Subcutaneous adipose tissue (tissue), 4 donors: ENCODE measurements around the gene SRSF1. TPM values are rescaled to one million over a fixed set of nuclear protein-coding genes. Genes with fewer than 3 reads are reported as not detected.

Source experiments
- CTCF ChIP-seq: fragments of 450-650 bp; IDR thresholded peaks from one replicate; pipeline ENCODE4 v1.5.1; 2016; ENCODE audit warnings: low read depth, mild to moderate bottlenecking, control low read depth, antibody characterized with exemption, moderate library complexity
- total RNA-seq, 4 donors: library from RNA; depleted of rRNA; stranded (reverse); fragments of >200 nt; gene quantifications; one replicate each; pipeline ENCODE4 v1.1.0, GENCODE V29; 2016

SRSF1 gene
- total RNA-seq, 4 donors from 2014 or later = 115 to 271 (median 142) TPM

- TF ChIP-seq CTCF = no peak
Observed at GRCh38 chr17:58002154-58002948, 4.7 kb downstream of the SRSF1 start.

- TF ChIP-seq CTCF = no peak
Observed at GRCh38 chr17:58001461-58002124, 5.5 kb downstream of the SRSF1 start.

DNA sequence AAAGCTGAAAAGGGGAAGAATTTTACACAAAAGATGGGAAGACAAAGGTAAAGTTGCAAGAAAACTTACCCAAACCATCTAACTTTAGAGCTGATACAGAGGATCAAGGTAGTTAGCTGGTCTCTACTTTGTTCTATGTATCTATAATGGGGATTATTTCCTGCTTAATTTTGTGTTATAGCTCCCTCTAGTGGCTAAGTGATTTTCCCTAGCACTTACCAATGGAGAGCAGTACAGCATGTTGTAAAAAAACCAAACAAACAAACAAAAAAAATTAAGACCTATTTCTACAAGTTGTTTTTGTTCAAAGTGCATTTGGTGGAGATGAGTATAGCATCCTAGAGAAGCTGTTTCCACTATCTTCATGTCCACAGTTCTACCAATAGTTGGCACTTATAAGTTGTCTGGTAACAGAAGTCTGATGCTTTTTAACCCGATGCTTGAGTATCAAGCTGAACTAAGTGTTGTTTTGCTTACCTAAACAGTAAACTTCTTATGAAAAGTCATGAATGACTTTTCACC, 7.5 kb downstream of the SRSF1 start:
- TF ChIP-seq CTCF = no peak

DNA sequence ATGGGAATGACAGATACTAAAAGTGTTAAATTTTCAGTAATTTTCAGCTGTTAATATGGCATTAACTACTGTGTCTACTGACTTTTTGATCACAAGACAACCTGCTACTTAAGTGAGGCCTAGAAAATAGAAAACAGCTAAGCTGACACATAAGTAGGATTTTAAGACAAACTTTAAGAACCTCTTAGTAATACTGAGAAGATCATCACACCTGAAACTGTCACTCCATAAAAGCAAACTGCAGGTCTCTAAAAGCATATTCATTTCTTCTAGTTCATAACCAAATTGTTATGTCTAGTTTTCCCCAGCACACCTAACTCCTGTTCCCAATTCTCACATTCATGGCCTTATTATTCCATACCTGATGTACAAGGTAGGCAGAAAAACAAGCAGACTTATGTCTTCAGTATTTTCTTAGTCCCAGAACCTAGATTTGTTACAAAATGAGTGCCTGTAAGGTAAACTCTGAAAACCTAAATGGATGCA, 8.0 kb downstream of the SRSF1 start:
- no peak for TF ChIP-seq CTCF

DNA sequence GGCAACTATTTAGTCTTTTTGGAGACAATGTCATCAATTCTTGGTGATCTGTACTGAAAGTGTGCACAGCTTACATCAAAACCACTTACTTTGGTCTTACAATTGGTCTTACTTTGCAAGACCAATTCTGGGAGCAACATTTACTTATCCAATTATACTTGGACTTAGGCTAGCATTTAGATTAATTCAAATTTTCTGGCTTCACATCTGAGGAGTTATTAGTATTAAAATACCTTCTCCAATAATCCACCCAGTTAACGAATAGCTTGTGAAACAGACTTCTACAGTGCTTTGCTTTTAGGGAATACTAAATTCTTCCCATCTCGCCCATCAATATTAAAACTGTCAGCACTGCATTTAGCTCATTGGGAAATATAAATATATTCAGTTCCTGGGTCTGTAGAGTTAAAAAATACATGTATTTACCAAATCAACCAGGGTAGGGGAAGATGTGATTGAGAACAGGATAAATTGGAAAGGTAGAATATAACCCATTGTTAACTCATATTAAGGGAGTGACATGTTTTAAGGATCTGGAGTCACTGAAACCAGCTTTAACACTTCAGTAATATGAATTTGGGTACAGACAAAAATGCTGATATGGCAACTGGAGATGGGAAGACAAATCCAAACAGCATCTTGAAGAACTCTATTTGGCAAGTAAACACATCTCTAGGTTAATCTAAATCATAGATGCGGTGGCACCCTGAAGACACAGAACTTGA, 9.8 kb downstream of the SRSF1 start:
- no peak for TF ChIP-seq CTCF

GRCh38 chr17:57995076-57995956, 11.7 kb downstream of the SRSF1 start:
- no peak for TF ChIP-seq CTCF
